Stromal cell of bone marrow (primary cell): ENCODE measurements around the gene SLC25A1.

ENCODE experiments used
- DNase-seq: peaks from one replicate; pipeline ENCODE4 v3.0.0-alpha.2; 2012; ENCODE audit warnings: low read depth

Gene SLC25A1

DNA sequence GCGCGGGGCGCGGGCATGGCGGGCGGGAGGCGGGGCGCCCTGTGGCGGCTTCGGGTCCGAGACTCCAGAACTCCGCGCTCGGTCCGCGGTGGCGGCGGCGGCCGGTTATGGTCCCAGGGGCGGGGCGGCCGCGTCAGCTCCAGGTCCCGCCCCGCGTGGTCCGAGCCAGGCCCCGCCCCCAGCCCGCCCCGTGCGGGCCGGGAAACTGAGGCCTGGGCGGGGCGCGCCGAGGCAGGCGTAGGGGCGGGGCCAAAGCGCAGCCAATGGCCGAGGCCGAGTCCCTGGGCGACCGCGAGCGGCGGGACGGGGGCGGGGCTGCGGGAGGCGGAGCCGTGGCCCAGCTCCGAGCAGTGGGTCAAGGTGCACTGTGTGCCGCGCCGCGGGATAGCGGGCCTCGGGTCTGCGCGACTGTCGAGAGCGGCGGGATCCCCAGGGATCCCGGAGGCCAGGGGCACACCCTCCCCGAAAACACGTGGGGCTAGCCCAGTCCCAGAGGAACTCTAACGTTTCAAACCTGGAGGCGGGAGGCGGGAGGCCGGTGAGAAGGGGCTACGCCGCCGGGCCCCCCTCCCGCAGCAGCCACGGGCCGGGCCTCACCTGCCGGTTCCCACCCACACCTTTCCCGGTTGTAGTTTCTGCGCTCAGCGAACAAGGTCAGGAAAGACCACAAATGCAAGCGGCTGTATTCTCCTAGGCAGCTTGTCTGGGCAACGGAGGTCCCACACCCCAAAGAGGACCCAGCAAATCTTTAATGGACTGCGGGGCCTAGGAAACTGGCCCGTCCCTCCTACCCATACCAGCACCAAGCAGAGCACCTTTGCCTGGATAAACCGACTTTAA is at the start of gene SLC25A1:
SLC25A1 (minus strand) TSS at position 80 of the 840 bp plus-strand sequence; CDS start at position 17, 63 bp downstream.
- peak; percentile 77 for DNase-seq

DNA sequence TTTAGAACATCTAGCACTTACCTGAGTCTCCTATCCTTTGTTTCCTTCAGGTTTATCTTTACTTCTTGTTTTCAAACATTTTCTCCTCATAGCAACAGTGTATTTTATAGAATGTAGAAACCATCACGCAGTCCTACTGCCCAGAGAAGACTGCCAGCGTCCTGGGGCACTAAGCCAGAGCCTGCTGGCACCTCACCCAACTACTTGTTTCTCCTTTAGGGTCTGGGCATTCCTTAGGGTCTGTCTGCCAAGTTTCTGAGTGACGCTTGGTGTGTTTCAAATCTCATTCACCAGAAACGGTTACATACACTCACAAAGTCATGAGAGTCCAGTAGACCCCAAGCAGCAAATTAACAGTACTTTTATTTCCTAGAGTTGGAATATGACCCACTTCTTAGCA is 49.6 kb upstream of the SLC25A1 start:
- no peak for DNase-seq

DNA sequence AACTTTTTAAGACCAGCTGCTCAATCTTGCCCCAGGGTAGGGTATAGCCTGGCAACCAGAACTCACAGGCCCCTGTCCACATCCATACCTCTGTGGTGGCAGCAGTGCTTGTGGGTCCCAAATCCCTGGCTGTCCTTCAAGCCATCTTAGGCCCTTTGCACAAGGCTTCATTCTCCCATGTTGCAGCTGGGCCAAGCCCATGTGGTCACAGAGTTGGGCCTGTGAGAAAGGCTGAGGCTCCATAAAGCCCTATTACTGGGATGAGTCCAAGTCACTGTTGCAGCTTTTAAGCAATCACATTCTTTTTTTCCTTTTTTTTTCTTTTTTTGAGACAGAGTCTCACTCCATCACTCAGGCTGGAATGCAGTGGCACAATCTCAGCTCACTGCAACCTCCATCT is 47.9 kb upstream of the SLC25A1 start:
- no peak for DNase-seq

DNA sequence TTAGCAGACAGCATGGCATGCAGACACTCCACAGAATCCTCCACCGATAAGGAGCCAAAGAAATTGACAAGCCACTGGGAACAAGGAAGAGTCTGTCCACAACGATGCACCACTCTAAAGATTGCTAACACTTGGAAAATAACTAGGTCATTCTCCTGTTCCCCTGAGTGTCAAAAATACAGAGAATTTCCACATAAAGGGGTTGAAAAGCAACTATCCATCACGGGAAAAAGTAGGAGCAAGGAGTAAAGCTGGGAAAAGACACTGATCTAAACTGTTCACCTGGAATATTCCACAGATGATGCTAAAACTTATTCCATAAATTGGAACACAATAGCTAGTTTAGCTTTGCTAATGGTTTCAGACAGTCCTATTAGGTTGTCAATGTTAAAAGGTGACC is 47.0 kb upstream of the SLC25A1 start:
- no peak for DNase-seq

DNA sequence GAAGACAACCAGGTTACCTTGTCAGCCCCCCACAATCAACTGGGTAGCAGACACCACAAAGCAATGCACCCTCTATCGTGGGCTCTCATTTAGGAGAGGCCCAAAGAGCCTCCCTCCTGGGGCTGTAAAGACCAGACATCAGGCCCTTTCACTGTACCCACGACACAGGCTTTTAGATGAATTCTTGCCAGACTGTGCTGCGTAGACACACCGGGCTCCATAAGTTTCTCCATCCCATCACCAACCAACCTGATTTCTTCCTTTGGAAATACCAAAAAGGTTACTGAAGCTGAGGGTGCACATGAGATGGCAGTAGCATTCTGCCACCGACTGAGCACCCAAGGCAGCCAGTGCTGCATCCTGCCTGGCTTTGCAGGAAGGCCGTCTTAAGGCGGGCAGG is 46.4 kb upstream of the SLC25A1 start:
- DNase-seq = no peak

DNA sequence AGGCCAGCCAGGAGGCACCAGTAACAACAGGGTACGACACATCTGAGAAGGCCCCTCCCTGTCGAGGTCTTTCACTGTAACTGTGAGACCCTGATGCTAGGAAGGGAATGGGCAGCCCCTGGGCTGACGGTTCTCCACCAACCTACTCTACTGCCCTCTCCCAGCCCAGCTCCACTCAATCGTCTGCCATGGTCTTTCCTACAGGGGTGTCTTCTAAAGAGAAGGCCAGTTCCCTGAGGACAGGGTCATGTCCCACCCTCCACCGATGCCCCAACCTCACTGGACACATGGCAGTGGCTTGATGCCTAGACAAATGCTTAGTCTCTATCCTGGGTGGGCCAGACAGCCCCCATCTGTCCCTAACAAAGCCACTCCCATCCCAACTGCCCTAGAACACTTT is 46.0 kb upstream of the SLC25A1 start:
- DNase-seq = no peak

DNA sequence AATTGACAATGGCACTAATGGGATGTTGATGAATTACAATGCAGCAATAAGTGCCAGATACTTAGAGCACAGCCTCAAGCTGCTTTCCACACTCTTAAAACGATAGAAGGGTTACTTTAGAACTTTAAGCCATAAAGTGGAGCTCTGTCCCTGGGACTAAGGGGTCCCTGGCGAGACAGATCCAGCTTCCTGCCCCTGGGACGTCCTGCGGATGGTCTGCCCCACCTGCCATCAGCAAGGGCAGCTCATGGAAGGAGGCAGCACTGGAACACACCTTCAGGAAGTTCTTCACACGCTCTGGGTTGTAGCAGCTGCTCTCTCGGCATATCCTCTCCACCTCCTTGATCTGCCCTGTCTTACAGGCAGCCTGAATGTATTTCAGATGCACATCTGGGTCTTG is 45.1 kb upstream of the SLC25A1 start:
- no peak for DNase-seq

DNA sequence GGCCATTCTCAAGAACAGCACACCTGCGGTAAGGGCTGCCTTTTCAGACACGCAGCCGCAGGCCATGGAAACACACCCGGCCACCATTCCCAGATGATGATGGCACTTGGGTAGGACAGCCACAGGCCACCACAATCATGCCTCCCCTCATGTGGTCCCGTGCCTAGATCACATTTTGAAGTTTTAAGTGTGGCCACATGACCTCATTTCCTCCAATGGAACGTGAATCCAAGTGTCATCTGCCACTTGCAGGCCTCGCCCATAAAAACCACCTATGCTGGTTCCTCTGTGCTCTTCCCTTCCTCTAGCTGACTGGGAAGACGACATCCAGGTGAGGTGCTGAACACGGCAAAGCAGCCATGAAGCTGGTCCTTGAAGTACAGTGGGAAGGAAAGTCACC is 44.6 kb upstream of the SLC25A1 start:
- DNase-seq = no peak

DNA sequence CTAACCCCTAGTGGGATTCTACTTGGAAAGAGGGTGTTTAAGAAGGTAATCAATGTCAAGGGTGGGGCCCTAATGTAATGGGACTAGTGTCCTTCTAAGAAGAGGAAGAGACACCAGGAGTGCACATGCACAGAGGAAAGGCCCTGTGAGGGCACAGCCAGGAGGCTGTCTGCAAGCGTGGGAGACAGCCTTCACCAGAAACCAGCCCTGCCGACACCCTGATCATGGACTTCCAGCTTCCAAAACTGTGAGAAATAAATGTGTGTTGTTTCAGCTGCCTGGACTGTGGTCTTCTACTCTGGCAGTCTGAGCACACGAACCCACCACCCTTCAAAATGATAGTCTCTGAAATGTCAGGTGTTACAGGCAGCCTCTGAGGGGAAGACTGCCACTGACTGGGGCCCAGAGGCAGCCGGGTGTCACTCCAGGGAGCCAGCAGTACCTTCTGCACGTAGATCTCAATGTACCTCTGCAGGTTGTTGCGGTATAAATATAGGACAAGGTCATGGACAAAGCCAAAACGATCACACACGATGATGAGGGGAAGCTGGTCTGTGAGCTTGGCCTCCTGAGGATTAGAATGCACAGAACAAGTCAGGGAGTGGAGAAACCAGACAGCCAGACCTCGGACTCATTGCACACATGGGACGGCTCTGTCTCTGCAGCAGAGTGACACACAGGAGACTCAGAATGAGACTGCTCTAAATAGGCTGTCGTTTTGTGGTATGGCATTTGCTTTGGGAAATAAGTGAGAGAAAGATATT is 43.9 kb upstream of the SLC25A1 start:
- DNase-seq = no peak

DNA sequence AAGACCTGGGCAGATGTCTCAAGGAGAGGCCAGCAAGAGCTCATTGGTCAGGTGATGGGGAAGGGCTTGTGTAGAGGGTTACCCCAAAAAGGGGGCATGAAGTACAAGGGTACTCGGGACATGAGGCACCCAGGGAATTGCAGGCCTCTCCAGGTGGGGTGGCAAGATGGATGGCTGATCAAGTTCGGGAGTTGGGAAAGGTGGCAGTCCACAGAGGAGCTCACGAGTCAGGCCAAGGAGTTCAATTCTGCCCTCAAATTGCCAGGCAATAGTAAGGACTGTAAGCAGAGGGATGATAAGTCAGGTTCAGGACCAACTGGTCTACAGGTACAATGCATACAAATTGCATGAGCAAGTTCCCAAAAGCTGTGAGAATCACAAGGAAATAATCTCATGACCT is 42.3 kb upstream of the SLC25A1 start:
- no peak for DNase-seq

DNA sequence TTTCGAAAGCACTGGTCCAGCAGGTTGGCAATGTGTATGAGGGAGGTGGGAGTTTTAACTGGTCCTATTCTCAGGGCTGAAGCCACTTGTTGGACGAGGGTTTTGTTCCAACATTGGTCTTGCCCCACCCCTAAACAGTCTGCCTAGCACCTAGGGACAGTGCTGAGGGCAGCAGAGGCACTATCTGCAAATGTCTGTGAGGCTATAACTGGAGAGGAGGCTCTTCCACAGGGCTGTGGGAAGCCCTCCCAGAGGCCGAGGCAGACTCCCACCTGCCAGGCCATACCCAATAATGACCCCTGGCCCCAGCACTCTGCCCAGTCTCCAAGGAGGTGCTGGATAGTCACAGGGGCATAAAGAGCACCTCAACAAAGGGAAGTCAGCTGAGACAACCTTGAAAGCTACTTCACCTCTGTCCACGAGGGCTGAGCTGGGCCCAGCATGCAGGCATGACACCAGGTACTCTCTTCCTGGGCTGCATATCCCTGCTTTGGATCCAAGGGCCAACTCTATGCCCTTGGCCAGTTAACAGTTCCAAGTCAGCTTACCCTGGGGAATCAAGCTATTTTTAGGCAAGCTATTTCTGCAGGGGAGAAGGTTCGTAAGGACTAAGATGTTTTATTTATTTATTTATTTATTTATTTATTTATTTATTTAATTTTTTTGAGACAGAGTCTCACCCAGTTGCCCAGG is 40.2 kb upstream of the SLC25A1 start:
- no peak for DNase-seq

DNA sequence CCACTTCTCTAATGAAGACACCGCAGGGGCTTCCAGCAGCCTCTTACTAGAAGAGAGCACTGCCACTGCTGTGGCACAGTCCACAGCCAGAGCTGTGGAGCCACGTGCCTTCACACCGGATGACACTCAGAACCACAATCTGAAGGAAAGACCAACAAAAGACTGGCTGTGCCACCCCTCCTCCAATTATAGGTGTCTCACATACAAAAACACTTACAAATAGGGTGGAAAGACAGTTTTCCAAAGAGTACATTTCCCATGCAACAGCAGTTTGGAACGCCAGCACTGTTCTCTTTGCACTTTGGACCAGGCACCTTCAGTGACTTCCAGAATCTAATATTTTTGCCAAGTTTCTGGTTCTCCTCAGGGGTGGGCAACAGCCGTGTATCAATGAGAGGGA is 38.0 kb upstream of the SLC25A1 start:
- no peak for DNase-seq

DNA sequence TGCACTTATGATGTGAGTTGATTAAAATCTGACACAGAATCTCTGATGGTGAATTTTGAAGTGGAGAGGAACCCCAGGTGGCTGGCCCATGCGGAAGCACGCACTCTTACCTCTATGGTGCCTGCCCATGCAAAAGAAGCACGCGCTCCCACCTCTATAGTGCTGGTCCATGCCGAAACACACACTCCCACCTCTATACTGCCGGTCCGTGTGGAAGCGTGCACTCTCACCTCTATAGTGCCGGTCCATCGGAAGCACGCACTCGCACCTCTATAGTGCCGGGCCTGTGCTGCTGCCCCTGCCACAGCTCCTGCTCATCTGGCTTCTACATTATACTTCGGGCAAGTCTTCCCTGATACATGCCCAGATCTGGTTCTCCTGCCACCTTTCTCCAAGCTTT is 36.8 kb upstream of the SLC25A1 start:
- no peak for DNase-seq

DNA sequence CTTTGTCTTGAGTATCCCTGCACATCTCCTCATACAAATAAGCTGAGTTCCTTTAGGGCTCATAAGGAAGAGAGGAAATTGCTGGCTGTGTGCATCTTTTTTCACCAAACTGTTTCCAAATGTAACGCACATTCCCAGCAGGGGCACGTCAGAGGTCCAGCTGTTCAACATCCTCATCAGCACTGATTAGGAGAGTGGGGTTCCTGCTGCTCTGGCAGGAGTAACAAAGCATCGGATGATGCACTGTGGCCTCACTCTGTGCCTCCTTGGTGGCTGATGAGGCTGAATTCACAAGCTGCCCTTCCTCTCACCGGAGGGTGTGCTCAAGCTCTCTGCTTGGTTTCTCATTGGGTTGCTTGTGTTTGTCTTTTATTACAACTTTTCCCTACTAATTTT is 35.5 kb upstream of the SLC25A1 start:
- DNase-seq = no peak

DNA sequence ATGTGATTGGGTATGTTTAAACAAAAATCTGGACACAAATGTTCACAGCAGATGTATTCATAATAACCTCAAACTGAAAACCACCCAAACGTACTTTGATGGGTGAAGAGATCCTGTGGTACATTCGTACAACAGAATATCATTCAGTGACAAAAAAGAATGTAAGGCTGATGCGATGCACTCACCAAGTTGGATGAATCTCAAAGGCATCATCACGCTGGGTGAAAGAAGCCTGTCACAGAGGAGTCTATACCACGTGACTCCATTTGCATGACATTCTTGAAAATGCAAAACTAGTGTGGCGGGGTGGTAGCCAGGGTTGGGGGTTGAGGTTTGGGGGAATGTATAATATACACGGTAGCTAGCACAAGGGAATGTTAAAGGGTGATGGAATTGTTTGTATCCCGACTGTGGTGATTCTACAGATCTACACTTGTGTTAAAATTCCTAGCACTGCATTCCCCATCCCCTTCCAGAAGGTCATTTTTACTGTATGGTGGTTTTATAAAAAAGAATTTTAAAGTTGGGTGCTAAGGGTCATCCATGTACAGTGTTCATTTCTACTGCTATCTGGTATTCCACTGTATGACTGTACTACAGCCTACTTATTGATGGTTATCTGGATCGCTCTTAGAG is 35.0 kb upstream of the SLC25A1 start:
- DNase-seq = no peak

DNA sequence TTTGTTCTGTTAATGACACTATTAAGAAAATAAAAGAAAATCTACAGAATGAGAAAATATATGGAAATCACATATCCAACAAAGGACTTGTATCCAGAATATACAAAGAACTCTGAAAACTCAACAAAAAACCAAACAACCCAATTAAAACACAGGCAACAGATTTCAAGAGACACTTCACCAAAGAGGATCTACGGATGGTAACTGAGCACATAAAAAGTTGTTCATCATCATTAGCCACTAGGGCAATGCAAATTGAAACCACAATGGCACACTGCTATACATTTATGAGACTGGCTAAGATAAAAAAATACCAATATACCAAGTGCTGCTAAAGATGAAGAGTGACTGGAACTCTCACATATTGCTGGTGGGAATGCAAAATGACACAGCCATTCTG is 34.5 kb upstream of the SLC25A1 start:
- no peak for DNase-seq

DNA sequence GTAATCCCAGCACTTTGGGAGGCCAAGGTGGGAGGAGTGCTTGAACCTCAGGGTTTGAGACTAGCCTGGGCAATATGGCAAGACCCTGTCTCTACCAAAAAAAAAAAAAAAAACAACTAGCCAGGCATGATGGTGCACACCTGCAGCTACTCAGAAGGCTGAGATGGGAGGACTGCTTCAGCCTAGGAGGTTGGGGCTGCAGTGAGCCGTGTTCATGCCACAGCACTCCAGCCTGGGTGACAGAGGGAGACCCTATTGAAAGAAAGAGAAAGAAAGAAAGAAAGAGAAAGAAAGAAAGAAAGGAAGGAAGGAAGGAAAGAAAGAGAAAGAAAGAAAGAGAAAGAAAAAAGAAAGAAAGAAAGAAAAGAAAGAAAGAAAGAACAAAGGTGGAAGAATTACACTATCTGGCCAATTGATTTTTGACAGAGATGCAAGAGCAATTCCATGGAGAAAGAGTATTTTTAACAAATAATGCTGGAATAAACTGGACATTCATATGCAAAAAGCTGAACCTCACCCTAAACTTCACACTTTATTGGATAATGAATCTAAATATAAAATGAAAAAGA is 33.9 kb upstream of the SLC25A1 start:
- DNase-seq = no peak

DNA sequence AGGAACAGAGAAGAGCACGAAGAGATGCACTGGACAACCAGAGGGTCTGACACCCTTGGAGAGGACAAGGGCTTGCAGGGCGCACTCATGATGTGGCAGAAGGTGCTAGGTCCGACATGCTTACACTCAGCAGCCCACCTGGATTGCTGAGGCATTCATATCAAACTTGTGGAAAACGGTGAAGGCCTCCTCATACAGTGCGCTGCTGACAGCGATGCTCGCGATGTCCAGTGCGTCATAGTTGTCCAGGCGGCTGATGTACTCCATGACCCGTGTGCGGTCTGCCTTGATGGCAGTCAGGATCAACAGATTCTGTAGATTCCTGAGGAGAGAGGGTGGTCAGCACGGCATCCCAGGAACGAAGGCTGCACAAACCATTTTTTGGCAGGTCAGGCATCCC is 31.7 kb upstream of the SLC25A1 start:
- no peak for DNase-seq

DNA sequence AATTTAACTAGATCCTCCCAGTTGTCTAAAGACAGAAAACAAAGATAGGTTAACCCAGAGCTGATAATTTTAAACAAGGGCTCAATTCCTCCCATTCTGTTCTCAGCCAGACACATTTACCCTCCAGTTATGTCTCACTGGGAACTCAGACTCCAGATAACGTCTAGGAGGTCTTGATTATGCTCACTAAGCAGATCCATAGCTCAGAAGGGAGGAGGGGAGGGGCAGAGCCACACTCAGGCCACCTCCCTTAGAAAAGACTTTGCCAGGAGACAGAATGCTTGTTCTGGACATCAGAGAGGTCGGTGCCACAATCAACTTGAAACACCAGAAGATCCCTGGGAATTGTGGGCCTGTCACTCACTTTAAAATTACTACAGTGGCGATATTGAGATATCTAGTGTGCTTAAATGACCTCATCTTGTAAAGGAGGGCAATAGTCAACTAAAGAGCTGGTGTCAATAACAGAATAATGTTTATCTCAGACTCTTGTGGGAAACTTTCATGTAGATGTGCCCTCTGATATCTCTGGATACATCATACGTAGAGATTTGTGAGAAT is 29.8 kb upstream of the SLC25A1 start:
- DNase-seq = no peak

DNA sequence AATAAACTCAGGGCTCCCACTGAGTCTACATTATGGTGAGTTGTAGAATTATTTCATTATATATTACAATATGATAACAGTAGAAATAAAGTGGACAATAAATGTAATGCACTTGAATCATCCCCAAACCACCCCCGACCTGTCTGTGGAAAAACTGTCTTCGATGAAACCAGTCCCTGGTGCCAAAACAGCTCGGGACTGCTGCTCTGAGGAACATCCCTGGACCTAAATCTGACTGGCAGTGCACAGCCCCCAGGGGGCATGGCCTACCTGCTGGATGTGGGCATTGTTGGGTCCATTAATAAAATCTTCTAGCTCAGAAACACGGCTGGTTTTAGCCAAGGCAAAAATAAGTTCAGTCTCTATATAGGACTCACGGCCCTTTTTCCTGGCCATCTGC is 29.3 kb upstream of the SLC25A1 start:
- DNase-seq = no peak

DNA sequence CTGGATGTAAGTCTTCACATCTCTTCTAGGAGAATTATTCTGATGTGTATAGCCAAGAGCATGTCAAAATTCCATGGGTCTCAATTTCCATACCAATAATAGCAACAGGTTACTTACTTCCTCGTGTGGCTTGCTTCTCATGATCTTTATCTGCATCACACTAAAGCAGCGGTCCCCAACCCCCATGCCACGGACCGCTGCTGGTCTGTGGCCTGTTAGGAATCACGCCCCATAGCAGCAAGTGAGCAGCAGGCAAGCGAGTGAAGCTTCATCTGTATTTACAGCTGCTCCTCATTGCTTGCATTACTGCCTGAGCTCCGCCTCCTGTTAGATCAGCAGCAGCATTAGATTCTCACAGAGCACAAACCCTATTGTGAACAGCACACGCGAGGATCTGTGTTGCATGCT is 28.9 kb upstream of the SLC25A1 start:
- no peak for DNase-seq

DNA sequence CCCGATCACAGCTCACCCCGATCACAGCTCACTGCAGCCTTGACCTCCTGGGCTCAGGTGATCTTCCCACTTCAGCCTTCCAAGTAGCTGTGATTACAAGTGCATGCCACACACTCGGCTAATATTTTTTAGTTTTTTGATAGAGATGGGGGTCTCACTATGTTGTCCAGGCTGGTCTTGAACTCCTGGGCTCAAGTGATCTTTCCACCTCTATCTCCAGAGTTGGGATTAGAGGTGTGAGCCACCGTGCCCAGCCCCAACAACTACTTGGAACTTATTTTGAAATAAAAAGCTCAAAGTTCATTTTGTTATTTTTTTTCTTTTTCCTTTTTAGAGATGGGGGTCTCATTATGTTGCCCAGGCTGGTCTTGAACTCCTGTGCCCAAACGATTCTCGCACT is 27.8 kb upstream of the SLC25A1 start:
- no peak for DNase-seq
